ENCODE data around the gene KCNH8. TPM values are rescaled to one million over a fixed set of nuclear protein-coding genes. Genes with fewer than 3 reads are reported as not detected.

Gene KCNH8
- total RNA-seq, 2 donors from 2014 or later, result 0.10 TPM; not detected in 1

GRCh38 chr3:19541284-19541683, 393.0 kb downstream of the KCNH8 start:
- no peak for DNase-seq (ENCODE audit: low spot score)
- intact Hi-C loops (cut with DNase I), result loop anchor here in 1 of 2 donors (2.0 kb wide), 1 partner anchor 56 kb away; no protein-coding TSS in a partner anchor

DNA sequence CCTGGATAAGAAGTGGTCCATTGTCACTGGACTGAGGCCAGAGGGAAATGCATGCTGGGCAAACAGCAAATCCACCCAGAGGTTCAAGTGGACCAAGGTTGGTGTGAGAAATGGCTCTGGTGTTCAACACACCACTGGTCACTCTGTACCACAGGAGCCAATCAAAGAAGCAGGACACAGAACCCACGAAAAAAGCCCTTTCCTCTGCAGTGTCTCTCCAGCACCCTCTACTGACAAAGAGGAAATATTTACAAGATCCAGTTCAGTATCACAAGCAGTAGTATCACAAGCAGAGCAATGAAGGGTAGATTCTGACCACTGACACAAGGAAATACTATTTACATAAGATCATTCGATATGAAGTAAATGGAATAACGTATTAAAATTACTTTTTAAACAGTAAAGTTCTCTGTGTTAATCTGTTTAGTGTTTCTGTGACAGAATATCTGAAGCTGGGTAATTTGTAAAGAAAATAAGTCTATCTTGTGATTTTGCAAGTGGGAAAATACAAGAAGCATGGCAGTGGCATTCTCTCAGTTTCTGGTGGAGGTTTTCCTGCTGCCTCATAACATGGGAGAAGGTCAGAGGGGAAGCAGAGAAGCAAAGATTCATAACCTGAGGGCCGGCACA, 395.0 kb downstream of the KCNH8 start:
- no peak for DNase-seq (ENCODE audit: low spot score)
- intact Hi-C loops (cut with DNase I), result no loop called here

- intact Hi-C loops (cut with DNase I), result no loop called here
- DNase-seq (ENCODE audit: low spot score), result no peak
These were observed 399.6 kb downstream of the KCNH8 start for GRCh38 chr3:19547665-19548464.

GRCh38 chr3:19559724-19560442, 411.6 kb downstream of the KCNH8 start:
- DNase-seq (ENCODE audit: low spot score), result no peak
- intact Hi-C loops (cut with DNase I), result loop anchor here in 1 of 2 donors (10.0 kb wide), 1 partner anchor 1995 kb away; no protein-coding TSS in a partner anchor

GRCh38 chr3:19573644-19574043, 425.3 kb downstream of the KCNH8 start:
- intact Hi-C loops (cut with DNase I), result no loop called here
- no peak for DNase-seq (ENCODE audit: low spot score)

GRCh38 chr3:19574268-19574667, 426.0 kb downstream of the KCNH8 start:
- intact Hi-C loops (cut with DNase I), result no loop called here
- DNase-seq (ENCODE audit: low spot score), result no peak

DNA sequence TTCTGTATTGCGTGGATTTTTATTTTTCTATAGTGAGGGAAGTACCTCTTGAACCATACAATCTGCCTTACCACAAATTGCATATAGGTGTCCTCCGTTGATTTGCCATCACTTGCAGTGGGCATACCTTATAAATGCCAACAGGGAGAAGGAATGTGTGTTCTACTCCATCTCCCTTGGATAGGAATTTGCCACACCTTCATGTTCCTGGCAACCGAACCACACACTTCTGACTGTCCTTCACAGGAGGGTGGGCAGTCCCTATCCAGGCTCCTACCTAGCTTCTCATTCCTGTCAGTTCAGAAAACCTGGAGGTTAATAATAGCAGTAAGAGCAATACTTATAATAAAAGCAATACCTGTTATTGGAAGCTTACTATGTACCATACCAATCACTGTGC, 428.0 kb downstream of the KCNH8 start:
- DNase-seq (ENCODE audit: low spot score), result no peak
- intact Hi-C loops (cut with DNase I), result no loop called here

Small RNAs within 50 kb of the gene (microRNA-seq; reads per million reads assigned to microRNA genes)
- gene MIR4791 (ENCODE audit: borderline microRNAs expressed in 2 of 2), result 0 to 0.26 reads per million in 2 donors

Measured in posterior vena cava (tissue), 2 donors.